HUES6 (cell line): ENCODE data around the gene KRT6B.

Experiments
- H3K27ac ChIP-seq: 2 replicates; pipeline ENCODE4 v1.7.0; 2013; ENCODE audit warnings: low read depth, mild to moderate bottlenecking, low read length, inconsistent platforms
- H3K27me3 ChIP-seq: 2 replicates; pipeline ENCODE4 v1.6.1; 2013; ENCODE audit warnings: low read length; ENCODE audit not compliant: control insufficient read depth, insufficient read depth
- H3K36me3 ChIP-seq: 2 replicates; pipeline ENCODE4 v1.6.1; 2013; ENCODE audit warnings: low read length; ENCODE audit not compliant: control insufficient read depth, insufficient read depth
- H3K4me1 ChIP-seq: 2 replicates; pipeline ENCODE4 v1.6.1; 2013; ENCODE audit warnings: low read length; ENCODE audit not compliant: control insufficient read depth, insufficient read depth
- H3K4me3 ChIP-seq: 2 replicates; pipeline ENCODE4 v1.5.1; 2013; ENCODE audit warnings: low read depth, low read length
- H3K9ac ChIP-seq: one replicate; pipeline ENCODE4 v1.6.1; 2013; ENCODE audit warnings: mild to moderate bottlenecking, low read length
- H3K9me3 ChIP-seq: 2 replicates; pipeline ENCODE4 v1.6.1; 2013; ENCODE audit warnings: low read depth, low read length; ENCODE audit not compliant: control insufficient read depth, insufficient read depth

Gene KRT6B

GRCh38 chr12:52436000-52436827, 15.7 kb downstream of the KRT6B start:
- H3K9me3 ChIP-seq = no peaks in the 10 kb centered on the region
- no peak overlapping the region for H3K27ac ChIP-seq
- no peak overlapping the region for H3K4me3 ChIP-seq
- peaks cover 3% of the 10 kb centered on the region; the same call in 1 of the 2 replicates for H3K27me3 ChIP-seq
- H3K9ac ChIP-seq = no peak overlapping the region
- peaks cover 5% of the 10 kb centered on the region for H3K4me1 ChIP-seq
- no peaks in the 10 kb centered on the region for H3K36me3 ChIP-seq

- Histone ChIP-seq H3K27me3 (peaks cover 7% of the 10 kb centered on the region; the same call in 1 of the 2 replicates), H3K9me3 (no peaks in the 10 kb centered on the region), H3K4me1 (peaks cover 5% of the 10 kb centered on the region), H3K4me3 (no peak overlapping the region), H3K9ac (no peak overlapping the region), H3K27ac (no peak overlapping the region), H3K36me3 (no peaks in the 10 kb centered on the region)
Observed at GRCh38 chr12:52435659-52435999, 16.3 kb downstream of the KRT6B start.

- H3K9me3 ChIP-seq = no peaks in the 10 kb centered on the region
- H3K4me1 ChIP-seq = peaks cover 5% of the 10 kb centered on the region
- no peak overlapping the region for H3K4me3 ChIP-seq
- peaks cover 7% of the 10 kb centered on the region; the same call in 1 of the 2 replicates for H3K27me3 ChIP-seq
- H3K36me3 ChIP-seq = no peaks in the 10 kb centered on the region
- no peak overlapping the region for H3K9ac ChIP-seq
- no peak overlapping the region for H3K27ac ChIP-seq
Observed at GRCh38 chr12:52434760-52435530, 17.0 kb downstream of the KRT6B start.

GRCh38 chr12:52434081-52434733, 17.7 kb downstream of the KRT6B start, which contains the start of gene KRT75:
KRT75 (minus strand) TSS chr12:52434371; CDS start chr12:52434304, 67 bp downstream.
- no peaks in the 10 kb centered on the region for H3K9me3 ChIP-seq
- peaks cover 5% of the 10 kb centered on the region for H3K4me1 ChIP-seq

GRCh38 chr12:52433501-52434080, 18.4 kb downstream of the KRT6B start:
- Histone ChIP-seq H3K27me3 (peaks cover 10% of the 10 kb centered on the region; the same call in 1 of the 2 replicates), H3K27ac (no peak overlapping the region), H3K9ac (no peak overlapping the region), H3K9me3 (no peaks in the 10 kb centered on the region), H3K4me1 (peaks cover 5% of the 10 kb centered on the region), H3K36me3 (no peaks in the 10 kb centered on the region), H3K4me3 (no peak overlapping the region)

More at GRCh38 chr12:52434081-52434733, 17.7 kb downstream of the KRT6B start, which contains the start of gene KRT75:
- H3K27me3 ChIP-seq = peaks cover 10% of the 10 kb centered on the region; the same call in 1 of the 2 replicates
- H3K9ac ChIP-seq = no peak within 1 kb of the TSS
- no peaks in the 10 kb centered on the region for H3K36me3 ChIP-seq
- H3K27ac ChIP-seq = no peak within 1 kb of the TSS
- H3K4me3 ChIP-seq = no peak within 1 kb of the TSS

- Histone ChIP-seq H3K9ac (no peak overlapping the region), H3K9me3 (no peaks in the 10 kb centered on the region), H3K4me1 (peaks cover 5% of the 10 kb centered on the region), H3K36me3 (no peaks in the 10 kb centered on the region), H3K27ac (no peak overlapping the region), H3K4me3 (no peak overlapping the region), H3K27me3 (peaks cover 10% of the 10 kb centered on the region; the same call in 1 of the 2 replicates)
Observed at GRCh38 chr12:52432559-52433207, 19.3 kb downstream of the KRT6B start.

- Histone ChIP-seq H3K4me1 (peaks cover 5% of the 10 kb centered on the region; the same call in 1 of the 2 replicates), H3K4me3 (no peak overlapping the region), H3K36me3 (no peaks in the 10 kb centered on the region), H3K9me3 (no peaks in the 10 kb centered on the region), H3K27me3 (peaks cover 10% of the 10 kb centered on the region; the same call in 1 of the 2 replicates), H3K27ac (no peak overlapping the region), H3K9ac (no peak overlapping the region)
Observed at GRCh38 chr12:52428121-52428520, 23.8 kb downstream of the KRT6B start.

- Histone ChIP-seq H3K9ac (no peak overlapping the region), H3K36me3 (no peaks in the 10 kb centered on the region), H3K4me1 (peaks cover 7% of the 10 kb centered on the region; the same call in 1 of the 2 replicates), H3K27me3 (peaks cover 10% of the 10 kb centered on the region; the same call in 1 of the 2 replicates), H3K9me3 (no peaks in the 10 kb centered on the region), H3K27ac (no peak overlapping the region), H3K4me3 (no peak overlapping the region)
Observed at GRCh38 chr12:52427083-52427482, 24.9 kb downstream of the KRT6B start.

- Histone ChIP-seq H3K27ac (no peak overlapping the region), H3K4me1 (peaks cover 7% of the 10 kb centered on the region; the same call in 1 of the 2 replicates), H3K4me3 (no peak overlapping the region), H3K36me3 (no peaks in the 10 kb centered on the region), H3K27me3 (peaks cover 5% of the 10 kb centered on the region; the same call in 1 of the 2 replicates), H3K9ac (no peak overlapping the region), H3K9me3 (no peaks in the 10 kb centered on the region)
Observed at GRCh38 chr12:52426034-52426433, 25.9 kb downstream of the KRT6B start.

- Histone ChIP-seq H3K9ac (no peak overlapping the region), H3K27ac (no peak overlapping the region), H3K27me3 (peaks cover 4% of the 10 kb centered on the region; the same call in 1 of the 2 replicates), H3K9me3 (no peaks in the 10 kb centered on the region), H3K4me3 (no peak overlapping the region), H3K4me1 (peaks cover 7% of the 10 kb centered on the region; the same call in 1 of the 2 replicates), H3K36me3 (no peaks in the 10 kb centered on the region)
Observed at GRCh38 chr12:52425466-52425865, 26.5 kb downstream of the KRT6B start.
